Measurements from ENCODE around the gene XYLT1. TPM values are rescaled to one million over a fixed set of nuclear protein-coding genes. Genes with fewer than 3 reads are reported as not detected.
A peak's percentile ranks its signal among the peaks of the same experiment; 100 is the strongest.

The XYLT1 gene
- total and polyA plus RNA-seq, 10 of the 15 experiments (the other 5 are each of a cell fraction or from before 2014, with no cell fraction given), result 0.88 to 14.8 (median 5.8) TPM

DNA sequence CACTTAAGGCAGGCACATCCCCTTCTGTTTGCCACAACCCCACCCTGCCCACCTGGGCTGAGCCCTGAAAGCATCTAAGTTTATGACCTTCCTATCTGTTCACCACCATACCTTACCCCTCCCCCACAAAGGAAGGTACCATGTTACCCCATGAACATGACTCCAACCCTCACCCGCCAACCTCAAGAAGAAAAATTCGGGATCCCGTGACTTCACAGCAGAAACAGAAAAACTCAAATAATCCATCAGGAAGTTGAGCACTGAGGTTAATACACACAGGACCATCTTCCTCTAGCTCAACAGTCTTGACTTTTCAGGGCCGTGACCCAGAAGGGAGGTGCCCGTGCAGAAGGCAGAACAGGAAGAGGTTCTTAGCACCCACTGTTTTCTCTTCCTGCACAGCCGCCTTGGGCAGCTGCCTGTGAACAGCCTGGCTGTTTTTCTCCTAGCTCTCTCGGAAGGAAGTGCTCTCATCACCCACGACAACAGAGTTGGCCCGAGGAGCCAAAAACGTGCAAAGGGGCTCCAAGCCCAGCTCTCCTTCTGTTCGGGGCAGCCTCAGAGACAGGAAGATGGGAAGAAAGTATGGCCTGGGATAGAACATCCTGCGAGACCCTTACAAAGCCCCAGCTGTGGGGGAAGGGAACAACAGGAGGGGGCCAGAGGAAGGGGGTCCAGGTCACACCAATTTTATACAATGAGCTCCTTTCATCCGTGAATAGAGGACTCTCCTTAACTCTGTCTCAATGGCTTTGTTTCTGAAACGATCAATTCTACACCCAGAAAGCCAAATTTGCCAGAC, 101.1 kb downstream of the XYLT1 start (continued):
- TF ChIP-seq CBX3 (IDR thresholded peaks at IDR 0.05; ENCODE audit: borderline replicate concordance, low read depth) (no peak), EED (IDR thresholded peaks at IDR 0.05; ENCODE audit: low read depth) (peak; percentile 73; the same call in 1 of the 2 replicates), JUND (IDR thresholded peaks at IDR 0.05; ENCODE audit: low read depth, low read length) (no peak), ZNF274 (IDR thresholded peaks at IDR 0.05; ENCODE audit: insufficient read depth, insufficient read length) (no peak), ATF7 (IDR thresholded peaks at IDR 0.05; ENCODE audit: low read depth) (peak; percentile 63), SPI1 (IDR thresholded peaks at IDR 0.05; ENCODE audit: borderline replicate concordance, insufficient read depth, low read depth, low read length) (peak; percentile 59; the same call in 1 of the 2 replicates), NFIC (IDR thresholded peaks at IDR 0.05; ENCODE audit: low read depth, low read length) (no peak; the same call in 1 of the 2 replicates), IKZF1 (conservative IDR thresholded peaks at IDR 0.05) (peak; percentile 76), RFX5 (IDR thresholded peaks at IDR 0.05; ENCODE audit: low read depth, low read length) (no peak), HDAC6 (IDR thresholded peaks at IDR 0.05; ENCODE audit: unreplicated experiment) (no peak), EZH2 (IDR thresholded peaks at IDR 0.05; ENCODE audit: borderline replicate concordance, control insufficient read depth, low read depth, low read length) (no peak), NRF1 (conservative IDR thresholded peaks at IDR 0.05; ENCODE audit: low read depth, low read length) (no peak), ETV6 (conservative IDR thresholded peaks at IDR 0.05 in 1 of 2, IDR thresholded peaks at IDR 0.05 in 1 of 2; ENCODE audit: borderline replicate concordance in 1 of 2, low read depth in 1 of 2) (peak in 1 of 2 experiments; percentile 79; a peak in 2 of 4 replicates)
- TF ChIP-seq, protein P1, sequence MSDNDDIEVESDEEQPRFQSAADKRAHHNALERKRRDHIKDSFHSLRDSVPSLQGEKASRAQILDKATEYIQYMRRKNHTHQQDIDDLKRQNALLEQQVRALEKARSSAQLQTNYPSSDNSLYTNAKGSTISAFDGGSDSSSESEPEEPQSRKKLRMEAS (IDR thresholded peaks at IDR 0.05; ENCODE audit: low read depth, low read length), result no peak
- TF ChIP-seq, protein P2, sequence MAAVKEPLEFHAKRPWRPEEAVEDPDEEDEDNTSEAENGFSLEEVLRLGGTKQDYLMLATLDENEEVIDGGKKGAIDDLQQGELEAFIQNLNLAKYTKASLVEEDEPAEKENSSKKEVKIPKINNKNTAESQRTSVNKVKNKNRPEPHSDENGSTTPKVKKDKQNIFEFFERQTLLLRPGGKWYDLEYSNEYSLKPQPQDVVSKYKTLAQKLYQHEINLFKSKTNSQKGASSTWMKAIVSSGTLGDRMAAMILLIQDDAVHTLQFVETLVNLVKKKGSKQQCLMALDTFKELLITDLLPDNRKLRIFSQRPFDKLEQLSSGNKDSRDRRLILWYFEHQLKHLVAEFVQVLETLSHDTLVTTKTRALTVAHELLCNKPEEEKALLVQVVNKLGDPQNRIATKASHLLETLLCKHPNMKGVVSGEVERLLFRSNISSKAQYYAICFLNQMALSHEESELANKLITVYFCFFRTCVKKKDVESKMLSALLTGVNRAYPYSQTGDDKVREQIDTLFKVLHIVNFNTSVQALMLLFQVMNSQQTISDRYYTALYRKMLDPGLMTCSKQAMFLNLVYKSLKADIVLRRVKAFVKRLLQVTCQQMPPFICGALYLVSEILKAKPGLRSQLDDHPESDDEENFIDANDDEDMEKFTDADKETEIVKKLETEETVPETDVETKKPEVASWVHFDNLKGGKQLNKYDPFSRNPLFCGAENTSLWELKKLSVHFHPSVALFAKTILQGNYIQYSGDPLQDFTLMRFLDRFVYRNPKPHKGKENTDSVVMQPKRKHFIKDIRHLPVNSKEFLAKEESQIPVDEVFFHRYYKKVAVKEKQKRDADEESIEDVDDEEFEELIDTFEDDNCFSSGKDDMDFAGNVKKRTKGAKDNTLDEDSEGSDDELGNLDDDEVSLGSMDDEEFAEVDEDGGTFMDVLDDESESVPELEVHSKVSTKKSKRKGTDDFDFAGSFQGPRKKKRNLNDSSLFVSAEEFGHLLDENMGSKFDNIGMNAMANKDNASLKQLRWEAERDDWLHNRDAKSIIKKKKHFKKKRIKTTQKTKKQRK (IDR thresholded peaks at IDR 0.05; ENCODE audit: low read depth, low read length), result no peak
- TF ChIP-seq, protein P3, sequence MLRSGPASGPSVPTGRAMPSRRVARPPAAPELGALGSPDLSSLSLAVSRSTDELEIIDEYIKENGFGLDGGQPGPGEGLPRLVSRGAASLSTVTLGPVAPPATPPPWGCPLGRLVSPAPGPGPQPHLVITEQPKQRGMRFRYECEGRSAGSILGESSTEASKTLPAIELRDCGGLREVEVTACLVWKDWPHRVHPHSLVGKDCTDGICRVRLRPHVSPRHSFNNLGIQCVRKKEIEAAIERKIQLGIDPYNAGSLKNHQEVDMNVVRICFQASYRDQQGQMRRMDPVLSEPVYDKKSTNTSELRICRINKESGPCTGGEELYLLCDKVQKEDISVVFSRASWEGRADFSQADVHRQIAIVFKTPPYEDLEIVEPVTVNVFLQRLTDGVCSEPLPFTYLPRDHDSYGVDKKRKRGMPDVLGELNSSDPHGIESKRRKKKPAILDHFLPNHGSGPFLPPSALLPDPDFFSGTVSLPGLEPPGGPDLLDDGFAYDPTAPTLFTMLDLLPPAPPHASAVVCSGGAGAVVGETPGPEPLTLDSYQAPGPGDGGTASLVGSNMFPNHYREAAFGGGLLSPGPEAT (IDR thresholded peaks at IDR 0.05; ENCODE audit: low read depth), result no peak
- TF ChIP-seq, protein P4, sequence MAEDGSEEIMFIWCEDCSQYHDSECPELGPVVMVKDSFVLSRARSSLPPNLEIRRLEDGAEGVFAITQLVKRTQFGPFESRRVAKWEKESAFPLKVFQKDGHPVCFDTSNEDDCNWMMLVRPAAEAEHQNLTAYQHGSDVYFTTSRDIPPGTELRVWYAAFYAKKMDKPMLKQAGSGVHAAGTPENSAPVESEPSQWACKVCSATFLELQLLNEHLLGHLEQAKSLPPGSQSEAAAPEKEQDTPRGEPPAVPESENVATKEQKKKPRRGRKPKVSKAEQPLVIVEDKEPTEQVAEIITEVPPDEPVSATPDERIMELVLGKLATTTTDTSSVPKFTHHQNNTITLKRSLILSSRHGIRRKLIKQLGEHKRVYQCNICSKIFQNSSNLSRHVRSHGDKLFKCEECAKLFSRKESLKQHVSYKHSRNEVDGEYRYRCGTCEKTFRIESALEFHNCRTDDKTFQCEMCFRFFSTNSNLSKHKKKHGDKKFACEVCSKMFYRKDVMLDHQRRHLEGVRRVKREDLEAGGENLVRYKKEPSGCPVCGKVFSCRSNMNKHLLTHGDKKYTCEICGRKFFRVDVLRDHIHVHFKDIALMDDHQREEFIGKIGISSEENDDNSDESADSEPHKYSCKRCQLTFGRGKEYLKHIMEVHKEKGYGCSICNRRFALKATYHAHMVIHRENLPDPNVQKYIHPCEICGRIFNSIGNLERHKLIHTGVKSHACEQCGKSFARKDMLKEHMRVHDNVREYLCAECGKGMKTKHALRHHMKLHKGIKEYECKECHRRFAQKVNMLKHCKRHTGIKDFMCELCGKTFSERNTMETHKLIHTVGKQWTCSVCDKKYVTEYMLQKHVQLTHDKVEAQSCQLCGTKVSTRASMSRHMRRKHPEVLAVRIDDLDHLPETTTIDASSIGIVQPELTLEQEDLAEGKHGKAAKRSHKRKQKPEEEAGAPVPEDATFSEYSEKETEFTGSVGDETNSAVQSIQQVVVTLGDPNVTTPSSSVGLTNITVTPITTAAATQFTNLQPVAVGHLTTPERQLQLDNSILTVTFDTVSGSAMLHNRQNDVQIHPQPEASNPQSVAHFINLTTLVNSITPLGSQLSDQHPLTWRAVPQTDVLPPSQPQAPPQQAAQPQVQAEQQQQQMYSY (CRISPR knock-in tag; IDR thresholded peaks at IDR 0.05), result no peak
- TF ChIP-seq, protein P5, sequence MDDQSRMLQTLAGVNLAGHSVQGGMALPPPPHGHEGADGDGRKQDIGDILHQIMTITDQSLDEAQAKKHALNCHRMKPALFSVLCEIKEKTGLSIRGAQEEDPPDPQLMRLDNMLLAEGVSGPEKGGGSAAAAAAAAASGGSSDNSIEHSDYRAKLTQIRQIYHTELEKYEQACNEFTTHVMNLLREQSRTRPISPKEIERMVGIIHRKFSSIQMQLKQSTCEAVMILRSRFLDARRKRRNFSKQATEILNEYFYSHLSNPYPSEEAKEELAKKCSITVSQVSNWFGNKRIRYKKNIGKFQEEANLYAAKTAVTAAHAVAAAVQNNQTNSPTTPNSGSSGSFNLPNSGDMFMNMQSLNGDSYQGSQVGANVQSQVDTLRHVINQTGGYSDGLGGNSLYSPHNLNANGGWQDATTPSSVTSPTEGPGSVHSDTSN (IDR thresholded peaks at IDR 0.05; ENCODE audit: insufficient replicate concordance, low read depth, low read length), result no peak

Measured in GM12878 (cell line).